Erythroblast (primary cell): ENCODE results near the gene MTFR1L.

Experiments used
- GATA1 ChIP-seq: IDR thresholded peaks from 2 replicates; pipeline ENCODE4 v1.6.1; 2011; ENCODE audit warnings: low read depth, mild to moderate bottlenecking, control low read depth, low read length, moderate library complexity
- POLR2A ChIP-seq: IDR thresholded peaks from 2 replicates; pipeline ENCODE4 v1.6.1; 2011; ENCODE audit warnings: mild to moderate bottlenecking, low read length

DNA sequence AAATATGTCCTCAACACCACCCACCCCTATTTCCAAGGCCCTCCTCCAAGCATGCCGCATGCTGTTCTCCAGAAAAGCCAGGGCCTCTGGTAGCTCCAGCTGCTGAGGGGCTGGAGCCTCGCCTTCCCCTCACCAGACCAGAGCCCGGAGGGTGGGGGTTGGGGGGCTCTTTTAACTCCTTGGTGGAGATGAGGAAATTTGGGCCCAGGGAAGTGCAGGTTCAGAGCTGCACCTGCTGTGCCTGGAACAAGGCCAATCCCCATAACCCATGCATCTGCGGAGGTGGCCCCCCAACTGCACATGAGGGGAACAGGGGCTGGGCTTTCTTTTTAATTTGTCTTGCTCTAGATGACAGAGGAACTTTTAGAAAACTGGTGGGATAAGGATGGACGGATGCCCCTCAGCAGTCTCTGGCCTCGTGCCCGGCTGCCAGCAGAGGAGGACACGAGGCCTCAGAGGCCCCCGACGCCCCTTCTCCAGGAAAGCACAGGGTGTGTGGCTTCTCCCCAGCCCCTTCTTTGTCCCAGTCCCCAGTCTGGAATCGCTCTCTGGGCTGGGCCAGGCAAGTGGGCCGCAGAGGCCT lies 20.3 kb upstream of the MTFR1L start:
- no peak for TF ChIP-seq POLR2A
- no peak for TF ChIP-seq GATA1
